ENCODE results near the gene CACNA2D3. TPM values are rescaled to one million over a fixed set of nuclear protein-coding genes. Genes with fewer than 3 reads are reported as not detected.

CACNA2D3 gene
- total RNA-seq, result under 0.01 and 0.15 TPM in 2 replicates

GRCh38 chr3:54122324-54123002, at the start of gene CACNA2D3:
Gene CACNA2D3 (plus strand): TSS chr3:54122552.

GRCh38 chr3:54928046-54928770, 805.9 kb downstream of the CACNA2D3 start, which contains the start of gene LRTM1:
Gene LRTM1 (minus strand): TSS chr3:54928059. CDS start chr3:54927911, 148 bp downstream.

Other genes with a start within 250 kb of the CACNA2D3 start
- 35.2 and 60.4 TPM in 2 replicates for gene ACTR8, start 240.4 kb upstream of the CACNA2D3 start, total RNA-seq
- 10.9 and 21.8 TPM in 2 replicates for gene SELENOK, start 230.7 kb upstream of the CACNA2D3 start, total RNA-seq

Data from smooth muscle cell of trachea (primary cell).